HCT116 (cell line): ENCODE measurements around the gene RTTN.

ENCODE experiments used
- CEBPB ChIP-seq: IDR thresholded peaks from 2 replicates; pipeline ENCODE4 v1.6.1; 2012; ENCODE audit warnings: low read depth
- EGR1 ChIP-seq: IDR thresholded peaks from 2 replicates; pipeline ENCODE4 v1.6.1; 2012; ENCODE audit warnings: low read depth
- POLR2A ChIP-seq: IDR thresholded peaks from 2 replicates; pipeline ENCODE4 v1.7.0; 2011; ENCODE audit warnings: borderline replicate concordance; ENCODE audit not compliant: insufficient read depth, insufficient read length; ENCODE audit errors: extremely low read depth

DNA sequence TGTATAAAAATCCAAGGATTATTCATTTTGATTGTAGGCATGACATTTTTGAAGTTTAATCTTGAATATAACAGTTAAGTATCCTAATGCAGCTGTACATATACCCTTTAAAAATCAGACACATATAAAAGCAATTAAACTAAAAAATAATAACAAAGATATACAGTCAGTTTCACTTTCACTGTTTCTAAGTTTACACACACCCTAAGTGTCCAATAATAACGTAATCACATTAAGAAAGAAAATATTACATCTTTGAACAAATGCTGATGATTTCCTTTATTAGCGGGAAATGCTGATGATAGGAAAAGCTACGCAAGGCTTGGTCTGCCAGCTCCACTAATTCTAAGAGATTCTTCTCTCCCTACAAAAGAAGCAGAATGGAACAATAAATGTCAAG lies 38.8 kb downstream of the RTTN start:
- TF ChIP-seq CEBPB (no peak), EGR1 (no peak), POLR2A (no peak)
